DMS114 treated with DMSO at 0.1 percent for 48 hours (cell line): ENCODE data around the gene ZDHHC13.
"Not testable (repeated sequence)": the region's sequence is repeated elsewhere in the genome, so short reads cannot be mapped to it uniquely, and the experiment has no call there.

Source experiments
- DNase-seq: peaks from one replicate; lab custom pipeline; 2025; ENCODE audit not compliant: unreplicated experiment; lab: John Stamatoyannopoulos, UW

The ZDHHC13 gene

DNA sequence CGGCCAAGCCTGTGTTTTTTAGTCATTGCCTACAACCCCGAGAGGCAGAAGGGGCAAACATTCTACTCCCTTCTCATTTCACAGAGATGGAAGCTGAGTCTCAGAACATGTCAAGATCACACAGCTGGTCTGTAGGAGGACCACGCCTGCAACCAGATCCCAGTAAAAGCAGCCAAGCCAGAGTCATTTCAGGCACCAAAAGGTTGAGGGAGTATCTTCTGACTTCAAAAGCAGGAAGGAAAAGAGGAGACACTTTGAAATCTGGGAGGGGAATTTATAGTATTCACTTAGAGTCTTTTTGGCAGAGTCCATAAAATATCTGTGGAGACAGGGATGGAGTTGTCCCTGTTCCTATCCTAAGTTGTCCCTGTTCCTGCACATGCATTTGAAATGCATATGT lies 17.9 kb upstream of the ZDHHC13 start:
- no peak for DNase-seq

DNA sequence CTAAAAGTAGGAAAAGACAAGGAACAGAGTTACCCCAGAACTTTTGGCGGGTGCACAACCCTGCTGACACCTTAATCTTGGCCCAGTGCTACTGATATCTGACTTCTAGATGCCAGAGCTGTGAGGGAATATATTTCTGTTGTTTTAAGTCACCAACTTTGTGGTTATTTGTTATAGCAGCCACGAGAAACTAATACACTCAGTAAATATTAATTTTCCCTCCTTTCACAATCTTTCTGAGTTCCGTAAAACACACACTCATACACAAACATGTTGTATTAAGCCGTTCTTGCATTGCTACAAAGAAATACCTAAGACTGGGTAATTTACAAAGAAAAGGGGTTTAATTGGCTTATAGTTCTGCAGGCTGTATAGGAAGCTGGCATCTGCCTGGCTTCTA lies 16.1 kb upstream of the ZDHHC13 start:
- DNase-seq = no peak

DNA sequence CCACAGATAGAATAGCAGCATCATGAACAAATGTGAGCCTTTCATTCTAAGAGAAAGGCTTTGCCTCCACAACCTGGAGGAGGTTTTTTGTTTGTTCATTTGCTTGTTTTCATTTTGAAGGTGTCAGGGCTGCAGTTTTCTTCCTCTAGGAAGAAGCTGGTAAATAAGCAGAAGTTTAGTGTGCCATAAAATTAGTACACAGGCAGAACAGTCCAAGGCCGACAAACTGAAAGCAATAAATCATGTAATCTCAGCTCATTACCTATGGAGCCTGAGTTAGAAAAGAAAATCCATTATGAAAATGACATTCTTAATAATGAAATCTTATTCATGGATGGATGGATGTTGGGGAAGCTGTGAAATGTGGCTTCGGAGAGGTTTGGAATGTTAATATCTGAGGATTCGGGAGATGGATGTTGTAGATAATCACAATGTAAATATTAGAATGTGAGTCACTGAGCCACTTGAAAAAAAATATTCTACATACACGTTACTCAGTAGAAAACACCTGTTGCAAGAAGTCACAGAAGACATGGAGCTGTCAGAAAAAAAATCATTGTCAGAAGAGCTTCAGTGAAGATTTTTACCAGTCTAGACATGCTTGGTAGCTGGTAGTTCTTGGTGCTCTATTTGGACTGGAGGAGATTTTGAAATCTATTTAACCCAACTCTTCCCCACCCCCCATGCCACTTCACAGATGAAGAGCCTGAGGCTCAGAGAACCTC lies 15.0 kb upstream of the ZDHHC13 start:
- no peak for DNase-seq

GRCh38 chr11:19102521-19102900 lies 14.5 kb upstream of the ZDHHC13 start:
- DNase-seq = no peak

- DNase-seq = no peak
Observed at GRCh38 chr11:19105011-19105410, 12.0 kb upstream of the ZDHHC13 start.

DNA sequence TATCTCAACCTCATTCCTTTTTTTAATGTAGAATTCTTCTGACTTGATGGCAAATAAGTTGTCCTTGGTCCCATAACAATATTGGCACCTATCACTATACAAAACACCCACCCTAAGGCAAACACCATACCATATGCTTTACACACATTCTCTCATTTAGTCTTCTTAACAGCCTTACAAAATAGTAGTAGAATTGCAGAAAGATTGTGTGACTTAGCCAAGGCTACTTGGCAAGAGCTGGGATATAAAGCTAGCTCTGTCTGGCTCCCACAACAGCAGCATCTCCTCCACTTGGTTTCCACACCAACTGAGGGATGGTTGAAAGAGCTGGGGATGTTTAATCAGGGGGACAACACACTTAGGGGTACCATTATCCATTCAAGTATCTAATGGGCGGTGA lies 9.8 kb upstream of the ZDHHC13 start:
- DNase-seq = no peak

GRCh38 chr11:19110295-19110694 lies 6.7 kb upstream of the ZDHHC13 start:
- no peak for DNase-seq

- no peak for DNase-seq
Observed at GRCh38 chr11:19111809-19112208, 5.2 kb upstream of the ZDHHC13 start.

- no peak for DNase-seq
Observed at GRCh38 chr11:19116276-19116970, 545 bp upstream of the ZDHHC13 start.

DNA sequence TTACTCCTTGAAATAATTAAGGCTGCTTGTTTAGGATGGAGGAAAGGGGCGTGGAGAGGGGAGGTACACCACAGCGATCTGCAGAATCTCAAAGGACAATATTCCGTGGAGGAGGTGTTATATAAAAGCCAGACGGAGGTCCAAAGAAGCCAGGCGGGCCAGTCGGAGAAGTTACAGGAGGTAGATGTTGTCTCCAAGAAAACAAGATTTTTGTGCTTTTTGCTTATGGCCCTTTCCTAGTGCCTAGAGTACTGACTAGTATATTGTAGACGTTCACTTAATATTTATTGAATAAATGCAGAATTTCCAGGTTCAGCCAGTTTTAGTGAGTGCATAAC lies 761 bp downstream of the ZDHHC13 start:
- no peak for DNase-seq

DNA sequence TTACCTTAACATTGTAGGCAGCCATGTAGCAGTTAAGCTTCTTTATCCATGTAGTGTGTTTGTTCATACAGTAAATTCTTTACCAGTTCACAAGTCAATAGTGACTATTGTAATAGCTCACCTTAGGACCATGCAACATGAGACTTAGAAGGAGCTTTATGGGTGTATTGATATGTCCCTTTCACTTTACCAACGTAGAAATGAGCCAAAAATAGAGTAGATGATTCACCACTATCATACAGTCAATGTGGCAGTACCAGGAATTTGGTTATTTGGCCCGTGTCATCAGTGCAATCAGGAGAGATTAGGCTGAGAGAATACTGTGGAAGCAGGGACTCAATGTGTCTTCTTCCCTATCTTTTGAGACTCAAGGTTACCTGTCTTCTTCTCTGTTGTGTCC lies 4.7 kb downstream of the ZDHHC13 start:
- DNase-seq = no peak

DNA sequence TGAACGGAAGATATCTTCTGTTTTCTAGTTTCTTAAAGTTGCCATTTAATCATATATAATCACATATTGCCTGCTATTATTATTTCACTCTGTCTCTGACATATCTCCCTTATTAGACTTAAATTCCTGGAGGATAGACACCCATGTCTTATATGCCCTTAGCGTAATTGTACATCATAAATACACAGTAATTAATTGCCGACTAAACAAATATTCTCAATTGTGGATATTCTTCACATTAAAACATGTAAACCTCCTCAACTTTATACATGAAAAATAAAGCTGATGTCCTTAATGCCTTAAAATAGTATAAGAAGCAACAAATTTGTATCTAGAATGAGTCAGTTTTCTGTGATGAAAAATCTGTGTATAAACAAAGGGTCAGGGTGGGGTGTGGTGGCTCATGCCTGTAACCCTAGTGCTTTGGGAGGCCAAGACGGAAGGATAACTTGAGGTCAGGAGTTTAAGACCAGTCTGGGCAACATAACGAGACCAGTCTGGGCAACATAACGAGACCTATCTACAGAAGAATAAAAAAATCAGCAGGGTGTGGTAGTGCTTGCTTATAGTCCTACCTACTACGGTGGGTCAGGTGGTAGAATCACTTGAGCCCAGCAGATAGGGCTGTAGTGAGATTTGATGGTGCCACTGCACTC lies 6.1 kb downstream of the ZDHHC13 start:
- no peak for DNase-seq

GRCh38 chr11:19126562-19127325 lies 9.8 kb downstream of the ZDHHC13 start:
- DNase-seq = not testable (repeated sequence)

- DNase-seq = no peak
Observed at GRCh38 chr11:19134004-19134403, 17.0 kb downstream of the ZDHHC13 start.

DNA sequence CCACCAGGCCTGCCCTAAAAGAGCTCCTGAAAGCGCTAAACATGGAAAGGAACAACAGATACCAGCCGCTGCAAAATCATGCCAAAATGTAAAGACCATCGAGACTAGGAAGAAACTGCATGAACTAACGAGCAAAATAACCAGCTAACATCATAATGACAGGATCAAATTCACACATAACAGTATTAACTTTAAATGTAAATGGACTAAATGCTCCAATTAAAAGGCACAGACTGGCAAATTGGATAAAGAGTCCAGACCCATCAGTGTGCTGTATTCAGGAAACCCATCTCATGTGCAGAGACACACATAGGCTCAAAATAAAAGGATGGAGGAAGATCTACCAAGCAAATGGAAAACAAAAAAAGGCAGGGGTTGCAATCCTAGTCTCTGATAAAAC lies 19.9 kb downstream of the ZDHHC13 start:
- not testable (repeated sequence) for DNase-seq

DNA sequence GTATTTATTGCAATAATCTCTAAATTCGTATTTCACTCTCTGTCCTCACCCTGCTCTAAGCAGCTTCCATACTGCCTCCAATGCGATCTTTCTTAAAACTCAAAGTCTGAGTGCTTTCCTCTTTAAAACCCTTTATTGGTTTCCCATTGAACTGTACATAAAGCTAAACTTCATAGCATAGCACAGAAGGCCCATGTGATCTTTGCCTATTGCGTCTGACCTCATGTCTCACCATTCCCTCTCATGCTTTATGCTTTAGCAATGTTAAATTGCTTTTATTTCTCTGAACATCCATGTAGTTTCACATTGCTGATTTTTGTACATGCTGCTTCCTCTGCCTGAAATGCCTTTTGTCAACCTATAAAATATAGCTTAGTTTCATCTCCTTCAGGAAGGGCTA lies 28.4 kb downstream of the ZDHHC13 start:
- no peak for DNase-seq

GRCh38 chr11:19156892-19157291 lies 39.9 kb downstream of the ZDHHC13 start:
- no peak for DNase-seq

GRCh38 chr11:19160847-19161246 lies 43.9 kb downstream of the ZDHHC13 start:
- no peak for DNase-seq

- DNase-seq = no peak
Observed at GRCh38 chr11:19161651-19162050, 44.7 kb downstream of the ZDHHC13 start.

- DNase-seq = no peak
Observed at GRCh38 chr11:19162951-19163505, 46.1 kb downstream of the ZDHHC13 start.

DNA sequence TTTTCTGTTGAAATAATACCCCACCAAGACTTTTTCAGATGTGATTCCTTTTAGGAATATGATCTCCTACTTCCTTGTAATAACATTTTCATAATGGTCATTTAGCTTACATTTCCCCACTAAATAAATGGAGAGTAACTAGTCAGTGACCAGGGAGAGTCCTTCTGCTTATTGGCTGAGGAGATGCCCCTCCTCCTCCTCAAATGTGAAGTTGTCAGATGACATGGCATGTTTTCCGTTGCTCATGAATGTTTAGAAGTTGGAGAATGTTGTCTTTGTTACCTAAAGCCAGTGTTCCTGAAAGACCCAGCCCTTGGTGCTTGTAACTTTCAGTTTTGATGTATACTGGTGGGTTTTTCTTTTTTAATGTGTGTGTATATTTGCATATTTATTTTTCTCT lies 46.6 kb downstream of the ZDHHC13 start:
- DNase-seq = no peak
